ENCODE results near the gene NCOA7.

NCOA7 gene

DNA sequence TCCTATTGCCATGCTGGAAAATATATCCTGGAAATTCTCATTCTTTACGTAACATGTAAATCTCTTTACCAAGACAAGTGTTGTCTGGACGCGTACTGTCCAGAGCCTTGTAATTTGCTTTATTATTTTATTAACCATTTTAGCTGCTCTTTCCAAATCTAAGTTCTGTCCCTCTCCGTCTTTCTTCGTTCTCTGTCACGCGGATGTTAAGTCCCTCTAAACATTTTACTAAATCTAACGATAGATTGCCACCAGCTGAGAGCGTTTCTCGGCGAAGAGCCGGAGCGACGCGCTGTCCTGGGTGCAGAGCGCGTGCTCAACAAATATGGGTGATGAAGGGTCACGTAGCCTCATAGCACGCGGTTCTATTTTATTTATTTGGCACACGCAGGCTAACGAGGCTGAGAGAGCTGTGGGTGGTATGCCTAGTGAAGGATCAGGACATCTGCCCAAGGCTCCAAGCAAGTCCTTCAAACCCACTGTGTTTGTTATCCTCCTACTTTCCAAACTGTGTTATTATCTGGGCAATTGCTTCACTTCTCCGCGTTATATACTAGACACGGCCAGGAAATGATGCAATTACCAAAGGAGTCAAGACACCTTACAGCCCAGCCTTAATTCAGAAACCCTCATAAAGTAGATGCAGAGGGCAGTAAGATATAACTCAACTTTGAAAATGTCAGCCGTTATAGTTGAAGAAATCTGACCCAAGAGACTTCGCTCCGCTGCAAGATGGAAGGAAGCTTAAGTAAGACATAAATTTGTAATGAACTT lies 10.0 kb upstream of the NCOA7 start:
- DNase-seq (ENCODE audit: low read depth in 1 of 2, low spot score in 1 of 2) = peak; percentile 62 to 80
- Histone ChIP-seq H3K27me3 (ENCODE audit: insufficient read depth, poor library complexity, severe bottlenecking) (no peaks in the 10 kb centered on the region), H3K4me3 (replicated peaks; ENCODE audit: insufficient read depth, low read length) (peak overlapping the region; percentile 64), H3K27ac (replicated peaks) (peak overlapping the region; percentile 93)
- TF ChIP-seq, protein P1, sequence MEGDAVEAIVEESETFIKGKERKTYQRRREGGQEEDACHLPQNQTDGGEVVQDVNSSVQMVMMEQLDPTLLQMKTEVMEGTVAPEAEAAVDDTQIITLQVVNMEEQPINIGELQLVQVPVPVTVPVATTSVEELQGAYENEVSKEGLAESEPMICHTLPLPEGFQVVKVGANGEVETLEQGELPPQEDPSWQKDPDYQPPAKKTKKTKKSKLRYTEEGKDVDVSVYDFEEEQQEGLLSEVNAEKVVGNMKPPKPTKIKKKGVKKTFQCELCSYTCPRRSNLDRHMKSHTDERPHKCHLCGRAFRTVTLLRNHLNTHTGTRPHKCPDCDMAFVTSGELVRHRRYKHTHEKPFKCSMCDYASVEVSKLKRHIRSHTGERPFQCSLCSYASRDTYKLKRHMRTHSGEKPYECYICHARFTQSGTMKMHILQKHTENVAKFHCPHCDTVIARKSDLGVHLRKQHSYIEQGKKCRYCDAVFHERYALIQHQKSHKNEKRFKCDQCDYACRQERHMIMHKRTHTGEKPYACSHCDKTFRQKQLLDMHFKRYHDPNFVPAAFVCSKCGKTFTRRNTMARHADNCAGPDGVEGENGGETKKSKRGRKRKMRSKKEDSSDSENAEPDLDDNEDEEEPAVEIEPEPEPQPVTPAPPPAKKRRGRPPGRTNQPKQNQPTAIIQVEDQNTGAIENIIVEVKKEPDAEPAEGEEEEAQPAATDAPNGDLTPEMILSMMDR (IDR thresholded peaks at IDR 0.05; ENCODE audit: insufficient read depth, low read length) = no peak
- TF ChIP-seq POLR2AphosphoS5 (IDR thresholded peaks at IDR 0.05; ENCODE audit: low read depth) (peak; percentile 92), SPI1 (IDR thresholded peaks at IDR 0.05; ENCODE audit: borderline replicate concordance, low read depth) (no peak), GABPA (IDR thresholded peaks at IDR 0.05; ENCODE audit: low read depth) (peak; percentile 49)
- TF ChIP-seq, protein P2, sequence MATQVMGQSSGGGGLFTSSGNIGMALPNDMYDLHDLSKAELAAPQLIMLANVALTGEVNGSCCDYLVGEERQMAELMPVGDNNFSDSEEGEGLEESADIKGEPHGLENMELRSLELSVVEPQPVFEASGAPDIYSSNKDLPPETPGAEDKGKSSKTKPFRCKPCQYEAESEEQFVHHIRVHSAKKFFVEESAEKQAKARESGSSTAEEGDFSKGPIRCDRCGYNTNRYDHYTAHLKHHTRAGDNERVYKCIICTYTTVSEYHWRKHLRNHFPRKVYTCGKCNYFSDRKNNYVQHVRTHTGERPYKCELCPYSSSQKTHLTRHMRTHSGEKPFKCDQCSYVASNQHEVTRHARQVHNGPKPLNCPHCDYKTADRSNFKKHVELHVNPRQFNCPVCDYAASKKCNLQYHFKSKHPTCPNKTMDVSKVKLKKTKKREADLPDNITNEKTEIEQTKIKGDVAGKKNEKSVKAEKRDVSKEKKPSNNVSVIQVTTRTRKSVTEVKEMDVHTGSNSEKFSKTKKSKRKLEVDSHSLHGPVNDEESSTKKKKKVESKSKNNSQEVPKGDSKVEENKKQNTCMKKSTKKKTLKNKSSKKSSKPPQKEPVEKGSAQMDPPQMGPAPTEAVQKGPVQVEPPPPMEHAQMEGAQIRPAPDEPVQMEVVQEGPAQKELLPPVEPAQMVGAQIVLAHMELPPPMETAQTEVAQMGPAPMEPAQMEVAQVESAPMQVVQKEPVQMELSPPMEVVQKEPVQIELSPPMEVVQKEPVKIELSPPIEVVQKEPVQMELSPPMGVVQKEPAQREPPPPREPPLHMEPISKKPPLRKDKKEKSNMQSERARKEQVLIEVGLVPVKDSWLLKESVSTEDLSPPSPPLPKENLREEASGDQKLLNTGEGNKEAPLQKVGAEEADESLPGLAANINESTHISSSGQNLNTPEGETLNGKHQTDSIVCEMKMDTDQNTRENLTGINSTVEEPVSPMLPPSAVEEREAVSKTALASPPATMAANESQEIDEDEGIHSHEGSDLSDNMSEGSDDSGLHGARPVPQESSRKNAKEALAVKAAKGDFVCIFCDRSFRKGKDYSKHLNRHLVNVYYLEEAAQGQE (IDR thresholded peaks at IDR 0.05; ENCODE audit: insufficient replicate concordance, low read depth) = peak; percentile 74

DNA sequence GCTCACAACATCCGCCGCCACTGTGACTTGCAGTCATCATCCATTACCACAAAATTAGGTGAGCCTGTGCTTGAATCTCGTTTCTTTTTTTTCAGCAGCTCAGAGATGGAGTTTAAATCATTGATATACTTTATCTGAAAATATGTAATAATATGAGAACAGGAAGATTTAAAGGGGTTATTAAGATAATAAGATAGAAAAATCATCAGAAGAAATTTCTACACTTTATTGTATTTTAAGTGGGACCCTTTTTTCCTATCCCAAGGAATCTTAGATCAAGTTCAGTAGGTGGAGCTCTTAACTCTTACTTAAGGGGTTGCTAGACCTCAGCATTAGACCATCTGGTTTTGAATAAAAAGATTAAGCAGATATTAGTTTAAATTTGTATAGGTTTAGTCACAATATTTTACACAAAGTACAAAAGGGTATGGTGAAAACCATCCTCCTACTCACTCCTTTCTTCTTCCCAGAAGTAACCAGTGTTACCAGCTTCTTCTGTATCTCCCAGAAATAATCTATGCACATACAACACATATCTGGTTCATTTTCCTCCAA lies 9.4 kb upstream of the NCOA7 start:
- Histone ChIP-seq H3K27ac (replicated peaks) (peak overlapping the region; percentile 93), H3K27me3 (ENCODE audit: insufficient read depth, poor library complexity, severe bottlenecking) (no peaks in the 10 kb centered on the region), H3K4me3 (replicated peaks; ENCODE audit: insufficient read depth, low read length) (peak overlapping the region; percentile 64)
- TF ChIP-seq, protein P1 (IDR thresholded peaks at IDR 0.05; ENCODE audit: insufficient read depth, low read length) = no peak
- DNase-seq (ENCODE audit: low read depth in 1 of 2, low spot score in 1 of 2) = no peak

DNA sequence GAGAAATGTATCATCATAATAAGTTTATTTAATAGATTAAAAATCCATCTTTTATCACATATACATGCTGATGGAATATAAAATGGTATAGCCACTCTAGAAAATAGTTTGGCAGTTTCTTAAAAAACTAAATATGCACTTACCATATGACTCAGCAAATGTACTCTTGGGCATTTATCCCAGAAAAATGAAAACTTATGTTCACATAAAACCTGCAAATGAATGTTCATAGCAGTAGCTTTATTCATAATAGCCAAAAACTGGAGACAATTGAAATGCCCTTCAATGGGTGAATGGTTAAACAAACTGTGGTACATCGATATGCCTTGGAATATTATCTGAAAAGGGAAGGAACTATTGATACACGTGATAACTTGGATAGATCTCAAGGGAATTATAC lies 6.4 kb upstream of the NCOA7 start:
- no peak for TF ChIP-seq SPI1 (IDR thresholded peaks at IDR 0.05; ENCODE audit: borderline replicate concordance, low read depth)
- TF ChIP-seq, protein P1 (IDR thresholded peaks at IDR 0.05; ENCODE audit: insufficient read depth, low read length) = no peak
- no peak for TF ChIP-seq GABPA (IDR thresholded peaks at IDR 0.05; ENCODE audit: low read depth)
- TF ChIP-seq, protein P2 (IDR thresholded peaks at IDR 0.05; ENCODE audit: insufficient replicate concordance, low read depth) = no peak
- TF ChIP-seq POLR2AphosphoS5 (IDR thresholded peaks at IDR 0.05; ENCODE audit: low read depth) = no peak
- DNase-seq (ENCODE audit: low read depth in 1 of 2, low spot score in 1 of 2) = no peak

More for the DNA sequence above, 6.4 kb upstream of the NCOA7 start:
- no peaks in the 10 kb centered on the region for H3K27me3 ChIP-seq (ENCODE audit: insufficient read depth, poor library complexity, severe bottlenecking)
- H3K27ac ChIP-seq (replicated peaks) = no peak overlapping the region
- H3K4me3 ChIP-seq (replicated peaks; ENCODE audit: insufficient read depth, low read length) = no peak overlapping the region

Measured in HL-60 (cell line).